UCSD-AML1 (cell line): ENCODE results near the gene PDC.

Experiments used
- DNase-seq: peaks from one replicate; lab custom pipeline; 2025; ENCODE audit not compliant: unreplicated experiment; lab: John Stamatoyannopoulos, UW

PDC gene

DNA sequence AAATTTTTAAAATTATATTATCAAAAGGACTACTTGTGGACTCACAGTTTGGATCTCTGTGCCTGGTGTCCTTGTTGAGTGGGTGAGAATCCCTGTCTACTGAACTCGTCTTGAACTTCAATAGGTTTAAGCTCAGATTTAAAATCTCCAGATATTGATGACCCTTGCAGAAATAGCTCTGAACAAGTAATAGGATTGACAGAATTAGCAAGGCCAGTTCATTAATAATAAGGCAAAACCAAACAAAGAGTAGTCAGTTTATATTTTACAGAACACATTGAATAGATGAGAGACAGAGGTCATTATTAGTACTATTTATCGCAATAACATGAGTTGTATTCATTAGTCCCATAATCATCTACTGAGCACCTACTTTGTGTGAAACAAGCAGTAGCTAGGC, at the start of gene PDC:
TSS of gene PDC (minus strand) at position 101 of the 400 bp plus-strand sequence. CDS start 11,655 bp downstream, outside the sequence.
- no peak for DNase-seq

- no peak for DNase-seq
These were observed 42.3 kb upstream of the PDC start for GRCh38 chr1:186503190-186503589.

GRCh38 chr1:186502087-186502486, 41.2 kb upstream of the PDC start:
- no peak for DNase-seq

GRCh38 chr1:186500804-186501203, 39.9 kb upstream of the PDC start:
- DNase-seq: no peak

- no peak for DNase-seq
These were observed 38.7 kb upstream of the PDC start for GRCh38 chr1:186499571-186499970.

DNA sequence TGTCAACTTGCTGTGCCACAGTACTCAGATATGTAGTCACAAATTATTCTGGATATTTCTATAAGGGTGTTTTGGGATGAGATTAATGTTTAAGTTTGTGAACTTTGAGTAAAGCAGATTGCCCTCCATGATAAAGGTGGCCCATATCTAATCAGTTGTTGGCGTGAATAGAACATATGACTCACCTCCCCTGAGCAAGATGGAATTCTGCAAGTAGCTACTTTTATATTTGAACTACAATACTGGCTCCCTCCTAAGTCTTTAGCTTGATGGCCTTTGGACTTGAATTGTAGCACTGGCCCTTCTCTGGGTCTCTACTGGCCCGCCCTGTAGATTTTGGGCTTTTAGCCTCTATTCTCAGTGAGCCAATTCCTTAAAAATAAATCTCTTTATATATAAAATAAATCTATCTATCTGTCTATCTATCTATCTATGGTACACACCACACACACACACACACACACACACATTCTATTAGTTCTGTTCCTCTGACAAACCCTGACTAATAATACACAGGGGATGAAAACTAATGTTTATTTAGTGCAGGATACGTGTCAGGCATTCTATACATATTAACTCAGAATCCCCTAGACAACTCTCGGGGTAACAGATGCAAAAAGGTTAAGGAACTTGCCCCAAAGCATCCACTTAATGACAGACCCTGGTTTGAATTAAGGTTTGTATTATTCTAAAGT, 37.9 kb upstream of the PDC start:
- no peak for DNase-seq

DNA sequence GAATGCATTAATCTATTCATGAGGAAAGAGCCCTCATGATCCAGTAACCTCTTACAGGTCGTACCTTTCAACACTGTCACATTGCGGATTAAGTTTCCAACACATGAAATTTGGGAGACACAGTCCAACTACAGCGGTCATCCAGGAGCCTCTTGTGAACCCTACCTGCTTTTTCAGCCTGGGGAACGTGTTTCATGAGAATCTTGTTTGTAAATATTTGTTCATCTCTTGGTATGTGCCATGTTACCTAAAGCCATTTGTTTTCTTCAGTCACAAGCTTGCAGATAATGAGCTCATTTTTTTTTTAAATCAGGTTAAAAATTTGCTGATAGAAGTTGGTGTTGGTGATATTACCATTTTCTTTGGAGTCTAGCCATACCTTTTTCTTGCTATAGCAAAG, 37.2 kb upstream of the PDC start:
- no peak for DNase-seq

GRCh38 chr1:186497651-186498050, 36.7 kb upstream of the PDC start:
- DNase-seq: no peak

DNA sequence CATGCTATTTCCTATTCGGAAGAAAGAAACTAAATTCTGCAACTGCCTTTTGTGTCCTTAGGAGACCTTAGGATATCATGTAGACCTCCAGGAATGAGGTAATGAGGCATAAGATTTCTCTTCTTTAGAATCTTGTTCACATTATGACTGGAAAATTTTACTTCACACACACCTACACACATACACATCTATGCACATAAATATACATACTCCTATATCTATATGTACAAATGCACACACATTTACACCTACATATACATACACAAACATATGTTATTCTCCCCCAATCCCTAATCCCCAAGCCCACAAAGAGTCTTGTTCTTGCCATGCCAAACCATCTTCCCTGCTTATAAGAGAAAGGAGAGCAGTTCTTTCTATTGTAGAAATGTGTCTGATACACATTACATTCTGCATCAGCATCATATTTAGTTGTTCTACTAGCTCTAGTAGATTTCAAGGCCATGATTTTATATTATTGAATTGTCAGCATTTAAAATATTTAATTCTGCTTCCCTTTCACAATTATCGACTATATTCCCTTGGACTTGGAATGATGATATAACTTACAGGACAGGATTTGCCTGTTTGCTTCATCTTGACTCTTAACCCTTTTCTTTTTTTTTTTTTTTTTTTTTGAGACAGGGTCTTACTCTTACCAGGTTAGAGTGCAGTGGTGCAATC, 35.4 kb upstream of the PDC start:
- no peak for DNase-seq

DNA sequence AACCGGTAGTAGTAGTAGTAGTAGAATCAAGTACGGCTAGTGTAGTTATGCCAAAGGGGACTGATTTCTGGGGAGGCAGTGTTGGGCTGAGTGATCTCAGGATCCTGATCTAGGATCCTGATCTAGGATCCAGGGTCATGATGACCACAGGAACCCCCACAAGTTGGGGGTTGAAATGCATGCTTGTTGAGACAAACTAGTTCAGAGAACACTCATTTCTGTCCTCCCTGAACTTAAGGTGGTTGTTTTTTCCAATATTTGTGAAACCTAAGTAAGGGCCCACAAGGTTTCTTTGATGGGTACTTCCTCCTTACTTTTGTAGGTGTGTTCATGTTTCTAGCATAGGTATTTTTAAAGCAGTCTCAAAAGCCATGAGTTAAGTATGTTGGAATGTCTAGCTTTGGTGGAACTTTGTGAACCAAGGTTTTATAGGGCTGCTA, 33.9 kb upstream of the PDC start:
- DNase-seq: no peak

- no peak for DNase-seq
These were observed 31.8 kb upstream of the PDC start for GRCh38 chr1:186492531-186493291.

GRCh38 chr1:186491336-186491735, 30.4 kb upstream of the PDC start:
- DNase-seq: no peak

DNA sequence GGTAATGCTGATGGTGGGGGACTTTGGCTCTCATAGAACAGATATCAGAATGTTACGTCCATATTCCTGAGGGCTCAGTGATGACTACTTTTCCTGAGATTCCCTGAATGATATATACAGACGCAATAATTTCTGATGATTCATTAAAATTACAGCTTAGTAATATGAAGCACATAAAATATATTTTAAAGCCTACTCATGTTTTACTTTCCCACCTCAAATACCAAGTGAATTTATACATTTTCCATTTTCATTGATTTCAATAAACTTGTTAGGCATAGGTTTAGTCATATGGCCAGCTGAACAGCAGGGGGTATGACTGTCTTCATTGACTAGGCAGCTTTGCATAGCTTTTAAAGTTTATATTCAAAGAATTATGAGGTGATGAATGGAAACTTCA, 26.2 kb upstream of the PDC start:
- no peak for DNase-seq

DNA sequence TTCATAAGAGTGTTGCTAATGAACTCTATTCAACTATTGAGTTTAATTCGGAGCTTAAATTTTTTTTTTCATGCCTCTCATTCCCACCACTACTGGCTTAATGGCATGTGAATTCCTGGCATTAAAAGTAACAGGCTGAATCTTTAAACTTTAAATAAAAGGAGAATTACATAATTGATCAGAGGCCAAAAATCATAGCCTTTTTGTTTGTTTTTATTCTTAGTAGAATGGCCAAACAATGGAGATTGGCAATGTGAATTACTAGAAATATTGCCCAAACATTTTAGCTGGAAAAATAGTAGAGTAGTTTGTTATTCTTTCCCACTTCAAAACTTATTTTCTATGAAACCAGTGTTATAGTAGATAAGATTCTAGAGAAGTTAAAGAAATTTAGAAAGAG, 25.1 kb upstream of the PDC start:
- no peak for DNase-seq

- no peak for DNase-seq
These were observed 22.6 kb upstream of the PDC start for GRCh38 chr1:186483561-186483960.

GRCh38 chr1:186482661-186483255, 21.8 kb upstream of the PDC start:
- DNase-seq: peak; percentile 47

DNA sequence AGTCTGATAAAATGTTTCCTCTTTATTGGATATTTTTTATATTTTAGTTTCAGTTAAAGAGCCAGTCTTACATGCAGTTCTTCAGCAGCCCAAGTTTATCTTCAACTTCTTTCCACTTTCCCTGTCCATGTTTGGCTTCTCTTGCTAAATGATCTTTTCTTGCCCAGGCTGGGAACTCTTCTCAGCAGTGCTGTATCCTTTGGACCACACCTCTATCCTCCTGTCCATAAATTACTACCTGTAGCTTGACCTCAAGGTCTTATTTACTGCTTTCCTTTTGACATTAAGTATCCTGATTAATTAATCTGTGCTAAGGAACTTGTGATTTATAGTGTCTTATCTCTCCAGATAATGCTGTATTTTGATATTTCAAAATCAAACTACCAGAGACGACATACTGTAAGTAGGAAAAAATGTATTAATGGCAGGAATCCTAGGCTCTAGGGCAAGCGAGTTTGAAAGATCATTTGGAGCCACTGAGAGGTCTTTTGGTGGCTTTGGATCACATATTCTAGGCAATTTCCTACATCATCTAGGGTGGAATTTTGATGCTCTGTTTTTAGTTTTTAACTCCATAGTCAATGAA, 20.5 kb upstream of the PDC start:
- no peak for DNase-seq

- no peak for DNase-seq
These were observed 18.2 kb upstream of the PDC start for GRCh38 chr1:186479162-186479561.

DNA sequence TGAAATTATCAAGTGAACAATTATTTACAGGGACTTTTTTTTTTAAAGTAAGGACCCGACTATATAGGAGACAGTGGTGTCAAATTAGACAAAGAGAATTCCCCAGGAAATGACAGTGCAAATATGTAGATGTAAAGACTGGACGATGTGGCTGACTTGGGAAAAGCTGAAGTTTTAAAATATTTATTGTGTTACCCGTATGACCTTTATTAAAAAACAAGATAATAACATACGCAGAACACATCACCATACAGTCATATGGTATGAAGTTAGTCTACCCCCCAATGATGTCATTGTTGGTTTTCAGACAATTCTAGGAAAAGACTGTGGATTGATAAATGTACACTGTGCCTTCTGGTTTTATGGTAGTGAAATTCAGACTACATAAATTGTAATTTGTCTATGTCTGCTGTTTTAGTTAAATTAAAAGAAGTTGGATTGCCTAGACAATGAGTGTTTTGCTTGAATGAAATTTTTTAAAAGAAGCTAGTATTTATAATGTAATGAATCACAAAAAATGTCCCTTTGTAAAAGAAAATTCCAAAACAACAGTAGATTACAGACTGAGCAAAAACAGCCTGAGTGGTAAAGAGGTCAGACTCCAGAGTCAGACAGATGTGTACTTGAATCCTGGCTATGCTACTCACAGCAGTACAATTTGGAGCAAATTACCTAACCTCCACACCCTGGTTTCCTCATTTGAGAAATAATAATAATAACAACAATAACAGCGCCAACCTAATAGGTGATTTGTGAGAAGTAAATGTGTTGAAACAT, 15.5 kb upstream of the PDC start:
- DNase-seq: no peak

- DNase-seq: no peak
These were observed 13.3 kb upstream of the PDC start for GRCh38 chr1:186474208-186474607.
